Dedifferentiated amniotic fluid mesenchymal stem cell (primary cell): ENCODE measurements around the gene OR10A3.
"Not testable (repeated sequence)": the region's sequence is repeated elsewhere in the genome, so short reads cannot be mapped to it uniquely, and the experiment has no call there.

Experiments
- DNase-seq: peaks from one replicate; pipeline ENCODE4 v3.0.0-alpha.2; 2016; ENCODE audit errors: extremely low spot score

OR10A3 gene, protein sequence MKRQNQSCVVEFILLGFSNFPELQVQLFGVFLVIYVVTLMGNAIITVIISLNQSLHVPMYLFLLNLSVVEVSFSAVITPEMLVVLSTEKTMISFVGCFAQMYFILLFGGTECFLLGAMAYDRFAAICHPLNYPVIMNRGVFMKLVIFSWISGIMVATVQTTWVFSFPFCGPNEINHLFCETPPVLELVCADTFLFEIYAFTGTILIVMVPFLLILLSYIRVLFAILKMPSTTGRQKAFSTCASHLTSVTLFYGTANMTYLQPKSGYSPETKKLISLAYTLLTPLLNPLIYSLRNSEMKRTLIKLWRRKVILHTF

DNA sequence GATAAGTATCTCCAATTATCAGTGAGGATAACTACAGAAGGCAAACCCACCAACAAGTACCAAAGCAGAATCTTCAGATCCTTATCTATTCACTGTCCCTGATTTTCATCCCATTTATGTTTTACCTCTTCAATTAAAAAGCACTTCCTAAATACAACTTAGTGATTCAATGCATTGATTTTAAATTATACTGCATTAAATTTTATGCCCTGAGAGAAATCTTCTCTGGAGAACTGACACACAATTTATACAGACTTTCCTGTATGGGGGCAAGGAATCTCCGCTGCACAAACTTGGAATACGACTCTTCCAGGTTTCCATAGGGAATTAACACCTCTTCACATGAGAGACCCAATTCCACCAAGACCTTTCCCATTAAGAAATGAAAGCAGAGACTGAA is at the start of gene OR10A3:
Gene OR10A3, minus strand, starts transcription at position 101 of the 400 bp plus-strand sequence. CDS start 2,188 bp downstream, outside the sequence.
- no peak for DNase-seq

DNA sequence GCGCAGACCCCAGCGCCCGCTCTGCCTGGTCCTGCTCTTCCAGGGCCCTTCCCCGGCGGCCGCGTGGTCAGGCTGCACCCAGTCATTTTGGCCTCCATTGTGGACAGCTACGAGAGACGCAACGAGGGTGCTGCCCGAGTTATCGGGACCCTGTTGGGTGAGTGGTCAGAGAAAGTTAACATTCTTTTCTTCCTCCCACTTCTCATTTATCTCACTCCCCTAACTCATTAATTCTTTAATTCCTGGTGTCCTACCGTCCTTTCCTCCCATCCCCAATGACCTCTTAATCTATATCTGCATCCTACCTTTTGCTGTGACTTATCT is 46.0 kb upstream of the OR10A3 start:
- DNase-seq: not testable (repeated sequence)

DNA sequence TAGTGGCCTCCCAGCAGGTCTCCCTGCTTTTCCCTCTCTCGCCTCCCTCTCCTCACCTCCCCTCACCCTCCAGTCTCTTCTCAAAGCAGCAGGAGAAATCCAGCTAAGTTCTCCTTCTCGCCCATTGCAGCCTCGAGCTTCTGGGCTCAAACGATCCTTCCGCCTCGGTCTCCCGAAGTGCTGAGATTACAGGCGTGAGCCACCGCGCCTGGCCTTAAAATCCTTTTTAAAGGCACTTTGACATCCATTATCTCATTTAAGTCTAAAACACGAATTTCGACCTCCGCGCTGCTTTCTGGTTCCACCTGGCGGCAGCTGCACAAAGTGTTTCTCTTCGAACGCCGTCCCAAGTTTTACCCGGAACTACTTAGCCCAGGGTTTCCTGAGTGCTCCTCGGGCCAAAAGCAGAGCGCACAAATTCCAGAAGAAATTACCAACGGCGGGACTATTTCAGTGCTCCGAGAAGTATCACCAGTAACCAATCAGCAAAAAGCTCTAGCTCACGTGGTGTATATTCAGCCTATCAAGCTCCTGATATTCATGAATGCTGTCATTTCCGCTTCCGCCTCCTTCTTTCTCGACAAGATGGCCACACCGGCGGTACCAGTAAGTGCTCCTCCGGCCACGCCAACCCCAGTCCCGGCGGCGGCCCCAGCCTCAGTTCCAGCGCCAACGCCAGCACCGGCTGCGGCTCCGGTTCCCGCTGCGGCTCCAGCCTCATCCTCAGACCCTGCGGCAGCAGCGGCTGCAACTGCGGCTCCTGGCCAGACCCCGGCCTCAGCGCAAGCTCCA is 45.5 kb upstream of the OR10A3 start, which contains the start of gene EIF3F:
Gene EIF3F, plus strand, starts transcription at position 570 of the 792 bp plus-strand sequence. Its CDS starts 16 bp downstream, at position 586.
- peak; percentile 100 for DNase-seq

DNA sequence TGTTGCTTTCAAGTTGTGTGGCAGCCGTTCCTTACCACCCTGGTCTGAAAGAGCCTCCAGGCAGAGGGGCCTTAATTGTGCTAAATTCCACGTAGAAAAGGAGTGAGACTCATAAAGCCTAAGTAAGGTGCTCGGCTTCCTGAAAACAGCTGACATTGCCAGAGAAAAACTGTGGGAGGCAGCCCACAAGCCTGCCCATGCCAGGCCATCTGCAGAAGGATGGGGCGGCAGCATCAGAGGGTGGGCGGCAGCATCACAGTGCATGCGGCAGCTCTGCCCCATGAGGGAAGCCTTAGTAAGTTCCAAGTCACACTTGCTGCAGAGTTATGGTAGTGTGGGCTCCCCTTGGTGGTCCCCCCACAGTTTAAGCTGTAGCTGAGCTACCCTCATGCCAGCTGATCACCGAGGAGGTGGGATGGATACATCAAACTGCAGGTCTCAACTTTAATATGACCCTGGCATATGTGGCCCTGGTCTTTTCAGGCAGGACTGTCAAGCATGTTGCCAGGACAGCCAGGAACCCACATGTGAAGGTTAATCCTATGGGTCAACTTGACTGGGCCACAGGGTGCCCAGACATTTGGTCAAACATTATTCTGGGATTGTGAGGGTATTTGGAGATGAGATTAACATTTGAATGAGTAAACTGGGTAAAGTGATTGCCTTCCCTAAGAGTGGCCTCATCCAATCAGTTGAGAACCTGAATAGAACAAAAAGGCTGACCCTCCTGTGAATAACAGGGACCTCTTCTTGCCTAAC is 42.5 kb upstream of the OR10A3 start:
- DNase-seq: no peak

DNA sequence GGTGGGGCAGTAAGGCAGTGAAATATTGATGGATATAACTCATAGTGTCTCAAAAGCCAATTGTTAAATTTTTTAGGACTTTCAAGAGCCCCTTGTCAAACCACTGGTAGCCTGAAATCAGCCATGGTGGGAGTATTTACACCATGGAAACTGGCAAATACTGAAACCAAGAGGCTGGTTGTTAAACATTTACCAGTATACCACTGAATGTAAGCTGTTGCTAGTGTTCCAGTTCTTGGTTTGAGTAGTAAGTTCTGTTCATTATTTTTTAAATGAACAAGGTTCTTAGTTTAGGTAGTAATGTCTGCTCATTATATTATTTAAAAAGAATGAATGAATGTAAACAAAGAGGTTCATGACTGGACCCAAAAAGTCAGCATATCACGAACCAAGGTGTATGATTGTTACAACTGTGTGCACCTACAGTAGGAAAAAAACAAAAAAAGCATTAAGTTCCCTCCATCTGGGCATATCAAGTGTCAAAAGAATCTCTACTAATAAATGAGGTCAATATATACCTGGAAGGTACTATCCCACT is 41.1 kb upstream of the OR10A3 start:
- no peak for DNase-seq

DNA sequence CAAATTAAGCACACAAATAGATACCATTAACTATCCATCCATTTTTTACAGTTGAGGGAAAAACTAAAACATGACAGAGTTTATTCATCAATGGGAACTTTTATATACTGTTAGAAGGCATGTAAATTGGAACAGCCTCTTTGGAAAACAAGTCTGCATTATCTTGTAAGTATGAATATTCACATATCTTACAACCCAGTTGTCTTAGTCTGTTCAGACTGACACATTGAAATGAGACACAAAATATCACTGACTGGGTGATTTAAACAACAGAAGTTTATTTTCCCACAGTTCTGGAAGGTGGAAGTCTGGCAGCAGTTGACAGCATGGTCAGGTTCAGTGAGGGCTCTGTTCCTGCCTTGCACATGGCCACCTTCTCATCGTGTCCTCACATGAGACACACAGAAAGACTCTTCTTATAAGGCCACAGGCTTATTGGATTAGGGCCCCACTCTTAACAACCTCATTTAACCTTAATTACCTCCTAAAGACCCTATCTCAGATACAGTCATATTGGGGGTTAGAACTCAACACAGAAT is 40.2 kb upstream of the OR10A3 start:
- no peak for DNase-seq

DNA sequence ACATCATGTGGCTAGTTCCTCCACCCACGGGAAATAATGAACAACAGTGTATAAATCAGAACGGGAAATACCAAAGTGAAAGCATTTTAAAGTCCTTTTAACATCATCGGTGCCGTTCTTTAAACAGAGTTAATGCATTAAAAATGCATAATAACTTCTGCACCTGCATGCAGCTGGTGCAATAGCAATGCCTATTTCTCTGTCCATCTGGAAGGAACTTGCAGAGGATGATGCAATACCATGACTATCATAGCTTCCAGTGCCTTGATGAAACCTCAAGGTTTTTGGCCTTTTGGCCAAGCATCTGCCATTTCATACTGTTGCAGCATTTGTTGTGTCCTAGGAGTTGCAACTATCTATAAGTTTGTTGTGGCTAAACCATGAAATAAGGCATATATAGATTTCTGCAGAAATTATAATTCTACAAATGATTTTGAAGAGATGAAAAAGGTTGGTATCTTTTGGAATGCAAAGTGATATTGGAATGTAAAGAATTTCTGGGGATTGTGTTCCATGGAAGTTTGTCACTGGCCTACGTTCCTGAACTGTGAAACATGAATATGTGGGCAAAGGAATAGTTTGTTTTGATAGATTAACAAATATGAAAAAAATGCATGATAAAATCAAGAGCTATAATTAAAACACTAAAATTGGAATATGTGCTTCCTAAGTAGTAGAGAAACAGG is 35.9 kb upstream of the OR10A3 start:
- DNase-seq: peak; percentile 93

DNA sequence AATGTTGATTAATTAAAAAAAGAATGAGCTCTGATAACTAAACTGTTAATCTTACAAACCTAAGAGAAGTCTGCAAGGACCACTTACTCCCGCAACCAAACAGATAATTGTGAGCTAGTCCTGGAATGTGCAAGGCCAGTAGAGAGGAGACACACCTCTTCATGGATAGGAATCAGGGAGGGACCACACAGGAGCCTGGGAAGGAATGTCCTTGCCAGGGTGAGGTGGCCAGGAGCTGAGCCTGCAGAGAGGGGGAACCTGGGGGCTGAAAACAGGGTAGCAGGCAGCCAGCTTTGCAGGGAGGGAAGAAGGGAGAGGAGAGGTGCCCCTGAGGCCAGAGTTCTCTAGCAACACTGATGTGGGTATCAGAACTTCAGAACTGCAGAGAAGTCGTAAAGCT is 33.2 kb upstream of the OR10A3 start:
- DNase-seq: no peak

DNA sequence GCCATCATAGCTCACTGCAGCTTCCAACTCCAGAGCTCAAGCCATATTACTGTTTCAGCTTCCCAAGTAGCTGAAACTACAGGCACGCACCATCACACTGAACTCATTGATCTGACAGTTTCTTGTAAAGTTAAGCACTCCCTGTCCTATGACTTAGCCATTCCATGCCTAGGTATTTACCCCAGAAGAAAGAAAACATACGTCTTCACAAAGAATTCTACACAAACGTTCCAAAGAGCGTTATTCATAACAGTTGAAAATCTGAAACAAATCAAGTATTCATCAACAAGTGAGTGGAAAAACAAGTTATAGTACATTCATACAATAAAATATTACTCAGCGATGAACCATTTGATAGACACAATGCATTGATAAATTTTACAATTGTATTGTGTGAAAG is 31.5 kb upstream of the OR10A3 start:
- no peak for DNase-seq

DNA sequence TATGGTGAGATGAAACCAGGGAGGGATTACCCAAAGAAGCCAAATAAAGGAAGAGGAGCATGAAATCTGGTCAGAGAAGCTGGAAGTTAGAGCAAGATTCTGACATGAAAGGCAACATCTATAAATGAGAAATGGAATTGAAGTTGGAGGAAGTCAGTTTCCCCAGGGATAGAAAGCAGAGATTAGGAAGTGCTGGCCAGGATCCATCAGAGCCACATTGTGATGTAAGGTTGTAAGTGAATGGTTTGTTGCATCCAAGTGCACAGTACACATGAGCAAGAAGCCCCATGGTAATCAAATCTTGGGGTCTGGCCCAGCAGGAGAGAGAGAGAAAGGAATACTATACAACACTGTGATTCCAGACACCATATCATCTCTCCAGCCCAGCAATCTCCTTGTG is 30.3 kb upstream of the OR10A3 start:
- DNase-seq: no peak

DNA sequence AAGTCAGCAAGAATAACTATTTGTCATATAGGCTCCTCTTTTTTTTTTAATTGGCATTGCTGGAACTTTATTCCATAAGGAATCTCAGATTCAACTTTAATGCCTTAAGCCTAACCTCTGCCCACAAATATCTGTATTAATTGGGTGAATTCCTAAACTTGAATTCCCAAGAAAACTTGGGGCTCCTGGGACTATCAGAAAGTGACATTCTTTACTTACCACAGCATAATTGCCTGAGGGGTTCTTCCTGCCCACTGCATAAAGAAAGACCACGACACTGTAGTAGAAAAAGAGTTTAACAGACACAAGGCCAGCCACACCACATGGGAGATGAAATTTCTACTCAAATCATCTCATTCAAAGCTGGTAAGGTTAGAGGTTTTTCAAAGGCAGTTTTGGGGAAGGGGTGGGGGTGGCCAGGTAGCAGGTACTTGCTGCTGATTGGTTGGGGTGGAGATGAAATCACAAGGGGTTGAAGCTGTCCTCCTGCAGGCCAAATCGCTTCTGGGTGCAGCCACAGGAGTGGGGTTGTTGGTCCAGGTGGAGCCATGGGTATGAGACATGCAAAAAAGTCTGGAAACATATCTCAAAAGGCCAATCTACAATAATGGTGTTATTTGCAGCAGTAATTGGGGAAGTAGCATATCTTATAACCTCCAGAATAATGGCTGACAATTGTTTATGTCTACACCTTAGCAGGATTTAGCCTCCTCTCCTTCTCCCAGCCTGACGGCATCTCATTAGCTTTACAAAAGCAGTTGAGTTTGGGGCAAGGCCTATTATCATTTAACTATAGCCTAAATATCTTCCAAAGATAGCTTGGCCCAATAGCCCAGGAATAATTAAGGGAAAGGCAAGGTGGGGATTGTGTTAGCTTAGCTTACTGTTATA is 28.5 kb upstream of the OR10A3 start:
- peak; percentile 49 for DNase-seq

DNA sequence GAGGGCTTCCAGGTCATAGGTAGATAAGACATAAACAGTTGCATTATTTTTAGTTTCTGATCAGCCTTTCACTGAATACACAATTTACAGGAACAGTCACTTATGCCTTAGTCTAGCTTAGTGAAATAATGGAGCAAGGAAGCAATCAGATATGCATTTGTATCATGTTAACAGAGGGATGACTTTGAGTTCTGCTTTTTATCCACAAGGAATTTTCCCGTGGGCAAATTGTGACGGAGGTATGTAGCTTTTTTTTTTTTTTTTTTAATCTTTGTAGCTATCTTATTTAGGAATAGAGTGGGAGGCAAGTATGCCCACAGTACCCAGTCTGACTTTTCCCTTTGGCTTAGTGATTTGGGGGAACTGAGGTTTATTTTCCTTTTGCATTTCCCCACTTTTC is 27.2 kb upstream of the OR10A3 start:
- DNase-seq: peak; percentile 48

DNA sequence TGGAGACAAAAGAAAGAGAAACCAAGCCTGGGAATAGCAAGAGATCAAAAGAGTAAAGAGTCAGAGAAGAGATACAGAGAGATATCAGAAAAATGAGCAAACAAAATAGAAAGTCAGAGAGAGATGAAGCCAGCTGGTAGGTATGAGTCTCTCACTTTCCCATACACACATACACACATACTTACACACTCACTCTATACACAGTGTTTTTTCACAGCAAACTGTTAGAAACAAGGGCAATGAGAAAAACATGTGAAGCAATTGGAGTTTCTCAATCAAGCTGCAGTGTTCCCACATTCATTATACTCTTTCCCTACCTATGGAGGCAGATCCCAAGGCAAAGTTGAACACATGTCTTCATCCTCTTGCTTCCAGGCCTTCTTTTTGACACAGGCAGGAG is 26.3 kb upstream of the OR10A3 start:
- DNase-seq: no peak

DNA sequence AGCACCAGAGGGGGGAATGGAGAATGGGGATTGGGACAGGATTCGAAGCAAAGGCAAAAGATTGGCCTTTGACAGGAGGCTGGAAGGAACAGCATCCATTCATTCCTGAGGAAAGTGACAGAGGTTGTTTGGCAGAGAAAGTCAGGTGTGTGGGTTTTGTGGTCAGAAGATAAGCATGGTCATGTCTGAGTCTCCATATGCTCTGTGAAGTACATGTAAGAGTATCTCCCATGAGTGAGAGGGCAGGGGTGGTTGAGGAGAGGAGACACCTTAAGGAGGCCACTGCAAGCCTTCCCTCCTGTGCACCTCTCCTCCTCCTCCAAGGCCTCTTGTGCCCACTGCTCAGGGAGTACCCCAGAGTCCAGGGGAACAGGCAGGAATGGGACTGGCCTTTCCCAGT is 25.6 kb upstream of the OR10A3 start:
- no peak for DNase-seq

DNA sequence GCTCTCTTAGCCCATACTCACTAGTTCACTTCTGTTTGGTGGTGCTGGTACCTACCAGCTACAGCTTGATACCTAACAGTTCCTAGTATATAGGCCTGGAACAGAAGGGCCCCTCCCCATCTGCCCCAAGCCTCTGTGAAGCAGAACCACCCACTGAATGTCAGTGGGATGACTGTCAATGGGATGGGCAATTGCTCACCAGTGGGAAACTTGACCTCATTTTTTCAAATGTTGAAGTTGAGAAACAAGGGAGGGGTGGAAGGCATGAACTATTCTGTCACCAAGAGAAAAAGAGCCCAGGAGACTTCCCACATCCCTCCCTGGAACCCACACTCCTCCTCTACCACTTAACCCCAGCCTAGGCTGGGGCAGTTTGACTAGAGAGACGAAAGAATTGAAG is 23.9 kb upstream of the OR10A3 start, which contains the start of gene NLRP10:
Gene NLRP10, minus strand, starts transcription at position 62 of the 400 bp plus-strand sequence. CDS start 1,952 bp downstream, outside the sequence.
- peak; percentile 77 for DNase-seq

DNA sequence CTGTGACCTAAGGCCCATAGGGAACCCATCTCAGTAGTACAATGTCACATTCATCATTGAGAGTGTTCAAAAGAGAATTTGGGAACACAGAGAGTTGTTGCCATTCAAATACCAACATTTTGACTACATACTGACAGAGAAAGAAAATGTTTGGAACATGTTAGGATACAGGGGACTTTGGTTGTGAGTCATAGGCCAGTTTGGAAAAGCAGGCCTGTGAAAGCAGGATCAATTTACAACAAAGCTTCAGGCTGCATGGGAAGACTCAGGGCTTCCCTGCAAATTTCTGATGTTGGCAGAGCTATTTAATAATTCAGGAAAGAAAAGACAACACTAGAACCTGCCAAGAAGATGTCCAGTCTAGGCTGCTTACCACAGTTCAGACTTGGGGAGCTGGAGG is 23.4 kb upstream of the OR10A3 start:
- DNase-seq: peak; percentile 58

DNA sequence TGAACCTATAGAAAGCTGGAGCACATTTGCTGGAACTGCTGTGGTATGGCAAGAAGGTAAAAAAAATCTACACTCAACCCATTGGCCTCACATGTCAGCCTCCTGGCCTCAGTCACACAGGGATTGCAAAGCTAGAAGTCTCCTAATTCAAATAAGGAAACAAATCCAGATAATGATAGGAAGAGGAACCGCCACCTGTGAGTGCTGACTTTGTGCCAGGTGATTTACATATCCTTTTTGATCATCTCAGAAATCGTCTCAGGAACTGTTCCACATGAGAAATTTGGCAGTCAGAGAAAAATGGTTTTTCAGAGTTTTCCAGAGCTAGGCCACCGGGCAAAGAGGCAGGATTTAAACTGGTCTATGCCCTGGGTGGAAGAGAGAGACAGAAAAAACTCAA is 22.8 kb upstream of the OR10A3 start:
- DNase-seq: no peak

DNA sequence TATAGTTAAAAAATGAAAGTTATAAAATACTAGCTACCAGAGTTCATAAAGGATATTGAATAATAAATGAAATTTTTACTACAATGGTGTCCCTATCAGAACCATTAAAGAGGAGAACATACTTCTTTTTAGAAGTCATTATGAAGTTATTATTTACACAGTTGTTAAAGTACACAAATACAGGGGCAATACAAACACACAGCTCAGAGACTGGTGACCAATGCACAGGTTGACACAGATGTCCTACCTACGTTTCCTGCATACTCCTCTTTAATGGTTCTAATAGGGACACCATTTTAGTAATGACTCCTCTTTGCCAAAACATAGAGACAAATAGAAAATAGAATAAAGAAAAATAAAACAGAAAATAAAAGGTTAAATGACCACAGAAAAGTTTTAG is 13.7 kb upstream of the OR10A3 start:
- DNase-seq: no peak

DNA sequence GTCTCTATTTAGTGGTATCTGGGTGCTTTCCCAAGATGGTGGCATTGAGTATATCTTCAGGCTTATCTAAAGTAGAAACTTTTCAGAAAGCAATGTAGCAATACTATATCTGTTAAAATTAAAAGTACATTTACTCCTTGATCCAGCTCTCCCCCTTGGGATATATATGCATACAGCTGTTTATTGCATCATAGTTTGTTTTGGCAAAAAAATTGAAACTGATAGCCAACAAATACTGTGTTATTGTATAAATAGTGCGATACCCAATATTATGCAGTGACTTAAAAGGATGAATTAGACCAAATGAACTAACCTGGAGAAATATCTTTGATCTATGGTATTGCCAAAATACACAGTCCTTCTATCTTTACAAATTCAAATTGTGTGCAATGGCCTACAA is 8.4 kb upstream of the OR10A3 start:
- no peak for DNase-seq

DNA sequence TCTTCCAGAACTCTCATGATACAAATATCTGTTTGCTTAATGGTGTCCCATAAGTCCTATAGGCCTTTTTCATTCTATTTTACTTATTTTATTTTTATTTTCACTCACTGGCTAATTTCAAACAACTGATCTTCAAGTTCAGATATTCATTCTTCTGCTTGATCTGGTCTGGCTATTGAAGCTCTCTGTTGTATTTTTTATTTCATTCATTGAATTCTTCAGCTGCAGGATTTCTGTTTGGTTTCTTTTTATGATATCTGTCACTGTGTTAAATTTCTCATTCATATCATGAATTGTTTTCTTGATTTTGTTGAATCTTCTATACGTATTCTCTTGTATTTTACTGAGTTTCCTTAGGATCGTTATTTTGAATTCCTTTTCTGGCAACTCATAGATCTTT is 2.6 kb upstream of the OR10A3 start:
- DNase-seq: no peak
